DOHH2 (cell line): ENCODE measurements around the gene JAK1.

Experiments
- H3F3A ChIP-seq: fragments of 200-600 bp; sonication (generic), shearing (Covaris generic); 2 replicates; pipeline ENCODE4 v1.6.0; 2016; ENCODE audit warnings: antibody characterized with exemption, mild to moderate bottlenecking; ENCODE audit not compliant: control insufficient read depth, insufficient read depth
- H3K27ac ChIP-seq: fragments of 200-600 bp; sonication (generic); 2 replicates; pipeline ENCODE4 v1.5.1; 2014; ENCODE audit warnings: low read depth, mild to moderate bottlenecking, low read length, moderate library complexity
- H3K27me3 ChIP-seq: fragments of 200-600 bp; sonication (generic); 2 replicates; pipeline ENCODE4 v1.6.1; 2014; ENCODE audit warnings: mild to moderate bottlenecking, low read length, mixed read lengths; ENCODE audit not compliant: control insufficient read depth
- H3K36me3 ChIP-seq: fragments of 200-600 bp; sonication (generic); 2 replicates; pipeline ENCODE4 v1.6.1; 2014; ENCODE audit warnings: mild to moderate bottlenecking, low read length, moderate library complexity, mixed read lengths; ENCODE audit not compliant: control insufficient read depth
- H3K4me1 ChIP-seq: fragments of 200-600 bp; sonication (generic); 2 replicates; pipeline ENCODE4 v1.6.1; 2014; ENCODE audit warnings: mild to moderate bottlenecking, low read length, mixed read lengths; ENCODE audit not compliant: control insufficient read depth
- H3K4me2 ChIP-seq: fragments of 200-600 bp; sonication (generic); 2 replicates; pipeline ENCODE4 v1.6.0; 2014; ENCODE audit warnings: mild to moderate bottlenecking, low read length, moderate library complexity
- H3K4me3 ChIP-seq: fragments of 200-600 bp; sonication (generic); 2 replicates; pipeline ENCODE4 v1.5.1; 2014; ENCODE audit warnings: mild to moderate bottlenecking, low read length, mixed read lengths
- H3K79me2 ChIP-seq: fragments of 200-600 bp; sonication (generic); 2 replicates; pipeline ENCODE4 v1.6.1; 2014; ENCODE audit warnings: mild to moderate bottlenecking, low read length, mixed read lengths; ENCODE audit not compliant: control insufficient read depth
- H3K9me2 ChIP-seq: fragments of 200-600 bp; sonication (generic); replicated peaks from 2 replicates; pipeline ENCODE4 v1.6.1; 2014; ENCODE audit warnings: mild to moderate bottlenecking, low read length, mixed read lengths; ENCODE audit not compliant: control insufficient read depth
- H3K9me3 ChIP-seq: fragments of 200-600 bp; sonication (generic); 2 replicates; pipeline ENCODE4 v1.6.1; 2014; ENCODE audit warnings: antibody characterized with exemption, low read length, mixed read lengths; ENCODE audit not compliant: control insufficient read depth, insufficient read depth
- H4K20me1 ChIP-seq: fragments of 200-600 bp; sonication (generic); 2 replicates; pipeline ENCODE4 v1.6.0; 2014; ENCODE audit warnings: low read depth, mild to moderate bottlenecking, antibody characterized with exemption, low read length, moderate library complexity; ENCODE audit not compliant: control insufficient read depth, insufficient read depth
- CTCF ChIP-seq: fragments of 200-600 bp; sonication (generic); IDR thresholded peaks from one replicate; pipeline ENCODE4 v1.5.1; 2014; ENCODE audit warnings: antibody characterized with exemption, mild to moderate bottlenecking, low read depth, low read length; ENCODE audit not compliant: poor library complexity, severe bottlenecking
- EZH2phosphoT487 ChIP-seq: fragments of 200-600 bp; sonication (generic); IDR thresholded peaks from 2 replicates; pipeline ENCODE4 v1.6.1; 2017; ENCODE audit warnings: borderline replicate concordance, mild to moderate bottlenecking, antibody characterized with exemption, low read length, moderate library complexity, mixed read lengths

JAK1 gene

GRCh38 chr1:64851664-64852063, 114.7 kb downstream of the JAK1 start:
- no peaks in the 10 kb centered on the region for H3K79me2 ChIP-seq
- H3K9me2 ChIP-seq: no peaks in the 10 kb centered on the region
- H3K27me3 ChIP-seq: no peaks in the 10 kb centered on the region
- no peaks in the 10 kb centered on the region for H3F3A ChIP-seq
- H3K4me2 ChIP-seq: no peak overlapping the region
- no peaks in the 10 kb centered on the region for H3K9me3 ChIP-seq
- TF ChIP-seq CTCF (no peak), EZH2phosphoT487 (no peak)
- H3K27ac ChIP-seq: no peak overlapping the region
- peaks cover 56% of the 10 kb centered on the region for H3K36me3 ChIP-seq
- H3K4me1 ChIP-seq: peaks cover 5% of the 10 kb centered on the region
- H3K4me3 ChIP-seq: no peak overlapping the region
- no peaks in the 10 kb centered on the region for H4K20me1 ChIP-seq

- Histone ChIP-seq H3K27ac (no peak overlapping the region), H3F3A (no peaks in the 10 kb centered on the region), H3K9me2 (no peaks in the 10 kb centered on the region), H3K27me3 (no peaks in the 10 kb centered on the region), H3K9me3 (no peaks in the 10 kb centered on the region), H3K4me3 (no peak overlapping the region), H3K36me3 (peaks cover 58% of the 10 kb centered on the region), H3K79me2 (no peaks in the 10 kb centered on the region), H3K4me1 (peaks cover 5% of the 10 kb centered on the region), H3K4me2 (no peak overlapping the region), H4K20me1 (no peaks in the 10 kb centered on the region)
- no peak for TF ChIP-seq CTCF
- TF ChIP-seq EZH2phosphoT487: no peak
Observed at GRCh38 chr1:64850846-64851245, 115.5 kb downstream of the JAK1 start.

- H3K36me3 ChIP-seq: peaks cover 54% of the 10 kb centered on the region
- no peak overlapping the region for H3K4me2 ChIP-seq
Observed at GRCh38 chr1:64849942-64850341, 116.4 kb downstream of the JAK1 start.

More at GRCh38 chr1:64849942-64850341, 116.4 kb downstream of the JAK1 start:
- H3K79me2 ChIP-seq: no peaks in the 10 kb centered on the region
- no peak overlapping the region for H3K4me3 ChIP-seq
- no peaks in the 10 kb centered on the region for H3F3A ChIP-seq
- H3K9me2 ChIP-seq: no peaks in the 10 kb centered on the region
- H3K4me1 ChIP-seq: peaks cover 5% of the 10 kb centered on the region
- H3K27ac ChIP-seq: no peak overlapping the region
- no peaks in the 10 kb centered on the region for H3K9me3 ChIP-seq
- no peaks in the 10 kb centered on the region for H3K27me3 ChIP-seq
- TF ChIP-seq EZH2phosphoT487 (no peak), CTCF (no peak)
- H4K20me1 ChIP-seq: no peaks in the 10 kb centered on the region
